ENCODE results near the gene SLN. TPM values are rescaled to one million over a fixed set of nuclear protein-coding genes. Genes with fewer than 3 reads are reported as not detected.

Gene SLN
- total RNA-seq, 2 donors from 2014 or later, result not detected

GRCh38 chr11:107719073-107719472, 7.2 kb upstream of the SLN start:
- Mint-ChIP-seq H3K27me3 (ENCODE audit: insufficient read depth) (peaks cover 28% of the 10 kb centered on the region), H3K36me3 (ENCODE audit: low read depth) (no peaks in the 10 kb centered on the region), H3K27ac (no peak overlapping the region), H3K4me1 (peaks cover 2% of the 10 kb centered on the region), H3K4me3 (no peak overlapping the region), H3K9me3 (no peaks in the 10 kb centered on the region)
- Histone ChIP-seq H3K27me3 (ENCODE audit: control insufficient read depth, insufficient read depth, low read length, poor library complexity, severe bottlenecking) (no peaks in the 10 kb centered on the region), H3K36me3 (ENCODE audit: control insufficient read depth, insufficient read depth, low read length) (no peaks in the 10 kb centered on the region), H3K4me1 (ENCODE audit: control insufficient read depth, insufficient read depth, low read length) (peaks cover 3% of the 10 kb centered on the region), H3K9ac (ENCODE audit: extremely low read depth, low read length, poor library complexity, severe bottlenecking) (no peak overlapping the region), H3K4me3 (ENCODE audit: low read length) (no peak overlapping the region), H3K27ac (ENCODE audit: low read depth, low read length) (no peak overlapping the region), H3K9me3 (ENCODE audit: control insufficient read depth, low read length) (no peaks in the 10 kb centered on the region)
- DNase-seq, result no peak
- 58 to 68% methylated on average over 2 to 3 of the region's 3 CpGs for WGBS, 2 experiments (ENCODE audit: insufficient coverage in 1 of 2, insufficient read length in 1 of 2)
- no peak for TF ChIP-seq CTCF (conservative IDR thresholded peaks at IDR 0.05)

DNA sequence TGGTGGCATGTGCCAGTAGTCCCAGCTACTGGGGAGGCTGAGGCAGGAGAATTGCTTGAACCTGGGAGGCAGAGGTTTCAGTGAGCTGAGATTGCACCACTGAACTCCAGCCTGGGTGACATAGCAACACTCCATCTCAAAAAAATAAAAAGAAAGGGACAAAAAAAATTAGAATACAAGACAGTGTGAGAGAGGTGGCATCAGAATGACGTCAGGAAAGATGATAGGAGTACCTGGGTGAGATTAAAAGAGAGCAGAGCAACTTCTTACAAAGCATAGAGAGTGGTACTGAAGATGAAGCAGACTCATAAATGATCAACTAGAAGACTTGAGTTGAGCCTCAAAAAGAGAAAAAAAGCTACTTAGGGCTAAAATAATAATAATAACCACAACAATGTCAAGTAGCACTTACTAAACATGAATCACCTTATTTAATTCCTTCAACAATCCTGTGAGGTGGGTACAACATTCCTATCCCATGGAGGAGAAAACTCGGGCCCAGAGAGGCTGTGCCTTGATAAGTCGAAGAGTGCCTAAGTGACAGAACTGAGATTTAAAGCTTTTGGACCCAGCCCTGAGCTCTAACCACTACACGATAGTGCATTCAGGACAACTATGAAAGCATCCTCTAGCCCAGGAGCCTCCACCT, 5.2 kb upstream of the SLN start:
- Histone ChIP-seq H3K4me3 (ENCODE audit: low read length) (no peak overlapping the region), H3K9ac (ENCODE audit: extremely low read depth, low read length, poor library complexity, severe bottlenecking) (no peak overlapping the region), H3K4me1 (ENCODE audit: control insufficient read depth, insufficient read depth, low read length) (peaks cover 8% of the 10 kb centered on the region), H3K9me3 (ENCODE audit: control insufficient read depth, low read length) (no peaks in the 10 kb centered on the region), H3K27me3 (ENCODE audit: control insufficient read depth, insufficient read depth, low read length, poor library complexity, severe bottlenecking) (peaks cover 6% of the 10 kb centered on the region), H3K27ac (ENCODE audit: low read depth, low read length) (no peak overlapping the region), H3K36me3 (ENCODE audit: control insufficient read depth, insufficient read depth, low read length) (no peaks in the 10 kb centered on the region)
- DNase-seq, result no peak
- Mint-ChIP-seq H3K4me3 (no peak overlapping the region), H3K36me3 (ENCODE audit: low read depth) (no peaks in the 10 kb centered on the region), H3K4me1 (peaks cover 12% of the 10 kb centered on the region), H3K9me3 (no peaks in the 10 kb centered on the region), H3K27ac (no peak overlapping the region), H3K27me3 (ENCODE audit: insufficient read depth) (peaks cover 30% of the 10 kb centered on the region)
- no peak for TF ChIP-seq CTCF (conservative IDR thresholded peaks at IDR 0.05)
- 91 to 100% methylated on average over 1 to 4 of the region's 4 CpGs for WGBS, 2 experiments (ENCODE audit: insufficient coverage in 1 of 2, insufficient read length in 1 of 2)

- no peak for TF ChIP-seq CTCF (conservative IDR thresholded peaks at IDR 0.05)
- Histone ChIP-seq H3K4me3 (ENCODE audit: low read length) (no peak overlapping the region), H3K36me3 (ENCODE audit: control insufficient read depth, insufficient read depth, low read length) (no peaks in the 10 kb centered on the region), H3K9me3 (ENCODE audit: control insufficient read depth, low read length) (no peaks in the 10 kb centered on the region), H3K27ac (ENCODE audit: low read depth, low read length) (no peak overlapping the region), H3K4me1 (ENCODE audit: control insufficient read depth, insufficient read depth, low read length) (peaks cover 19% of the 10 kb centered on the region), H3K27me3 (ENCODE audit: control insufficient read depth, insufficient read depth, low read length, poor library complexity, severe bottlenecking) (peaks cover 19% of the 10 kb centered on the region), H3K9ac (ENCODE audit: extremely low read depth, low read length, poor library complexity, severe bottlenecking) (no peak overlapping the region)
- Mint-ChIP-seq H3K9me3 (no peaks in the 10 kb centered on the region), H3K27ac (no peak overlapping the region), H3K36me3 (ENCODE audit: low read depth) (no peaks in the 10 kb centered on the region), H3K4me1 (peaks cover 43% of the 10 kb centered on the region), H3K27me3 (ENCODE audit: insufficient read depth) (peaks cover 35% of the 10 kb centered on the region), H3K4me3 (no peak overlapping the region)
- WGBS, 2 experiments (ENCODE audit: insufficient coverage in 1 of 2, insufficient read length in 1 of 2), result 85 to 90% methylated on average over 2 to 3 of the region's 3 CpGs
- DNase-seq, result no peak
Measured at GRCh38 chr11:107713009-107713408, 1.2 kb upstream of the SLN start.
